HG03558 (cell line): ENCODE results near the gene TTLL11.

Experiments used
- ATAC-seq: cut with Tn5 transposase; IDR thresholded peaks from one replicate; pipeline ENCODE4 v1.9.1; 2021; ENCODE audit warnings: moderate number of reproducible peaks; ENCODE audit not compliant: unreplicated experiment; ENCODE audit errors: extremely low read depth

TTLL11 gene

GRCh38 chr9:121782514-121783110 is 310.5 kb downstream of the TTLL11 start:
- no peak for ATAC-seq

- ATAC-seq, result no peak
These were observed 311.2 kb downstream of the TTLL11 start for GRCh38 chr9:121781701-121782464.

- ATAC-seq, result no peak
These were observed 312.0 kb downstream of the TTLL11 start for GRCh38 chr9:121781145-121781548.

- ATAC-seq, result no peak
These were observed 312.7 kb downstream of the TTLL11 start for GRCh38 chr9:121780177-121781040.

- ATAC-seq, result no peak
These were observed 313.6 kb downstream of the TTLL11 start for GRCh38 chr9:121779381-121780117.

- ATAC-seq, result no peak
These were observed 314.6 kb downstream of the TTLL11 start for GRCh38 chr9:121778252-121779225.

GRCh38 chr9:121776739-121777637 is 316.1 kb downstream of the TTLL11 start:
- no peak for ATAC-seq

GRCh38 chr9:121776001-121776738 is 316.9 kb downstream of the TTLL11 start:
- no peak for ATAC-seq

GRCh38 chr9:121774715-121775613 is 318.1 kb downstream of the TTLL11 start:
- no peak for ATAC-seq

- ATAC-seq, result no peak
These were observed 319.0 kb downstream of the TTLL11 start for GRCh38 chr9:121773954-121774714.

- no peak for ATAC-seq
These were observed 319.7 kb downstream of the TTLL11 start for GRCh38 chr9:121773286-121773953.

GRCh38 chr9:121772600-121773285 is 320.4 kb downstream of the TTLL11 start:
- no peak for ATAC-seq
